GM18867 (cell line): ENCODE data around the gene LDLRAD1.
"Not testable (repeated sequence)": the region's sequence is repeated elsewhere in the genome, so short reads cannot be mapped to it uniquely, and the experiment has no call there.

Experiments
- ATAC-seq: cut with Tn5 transposase; IDR thresholded peaks from one replicate; pipeline ENCODE4 v1.9.1; 2021; ENCODE audit warnings: mild to moderate bottlenecking, moderate library complexity; ENCODE audit not compliant: unreplicated experiment

The LDLRAD1 gene

DNA sequence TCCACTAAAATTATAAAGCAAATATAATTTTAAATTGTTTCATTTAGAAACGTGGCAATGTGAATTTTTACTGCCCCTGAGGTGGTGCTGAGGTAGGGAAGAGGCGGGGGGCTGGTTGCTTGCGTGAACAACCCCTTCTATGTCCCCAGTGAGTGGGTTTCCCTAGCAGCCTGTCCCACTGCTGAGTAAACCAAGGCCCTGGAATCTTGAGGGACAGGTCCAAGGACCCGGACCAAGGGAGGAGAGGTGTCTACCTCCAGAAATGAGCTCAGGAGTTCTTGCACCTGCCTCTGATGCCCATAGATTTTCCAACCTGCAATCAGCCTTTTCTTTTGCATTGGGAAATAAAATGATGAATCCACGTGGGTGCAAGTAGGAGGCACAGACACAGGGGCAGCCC is 649 bp upstream of the LDLRAD1 start:
- no peak for ATAC-seq

DNA sequence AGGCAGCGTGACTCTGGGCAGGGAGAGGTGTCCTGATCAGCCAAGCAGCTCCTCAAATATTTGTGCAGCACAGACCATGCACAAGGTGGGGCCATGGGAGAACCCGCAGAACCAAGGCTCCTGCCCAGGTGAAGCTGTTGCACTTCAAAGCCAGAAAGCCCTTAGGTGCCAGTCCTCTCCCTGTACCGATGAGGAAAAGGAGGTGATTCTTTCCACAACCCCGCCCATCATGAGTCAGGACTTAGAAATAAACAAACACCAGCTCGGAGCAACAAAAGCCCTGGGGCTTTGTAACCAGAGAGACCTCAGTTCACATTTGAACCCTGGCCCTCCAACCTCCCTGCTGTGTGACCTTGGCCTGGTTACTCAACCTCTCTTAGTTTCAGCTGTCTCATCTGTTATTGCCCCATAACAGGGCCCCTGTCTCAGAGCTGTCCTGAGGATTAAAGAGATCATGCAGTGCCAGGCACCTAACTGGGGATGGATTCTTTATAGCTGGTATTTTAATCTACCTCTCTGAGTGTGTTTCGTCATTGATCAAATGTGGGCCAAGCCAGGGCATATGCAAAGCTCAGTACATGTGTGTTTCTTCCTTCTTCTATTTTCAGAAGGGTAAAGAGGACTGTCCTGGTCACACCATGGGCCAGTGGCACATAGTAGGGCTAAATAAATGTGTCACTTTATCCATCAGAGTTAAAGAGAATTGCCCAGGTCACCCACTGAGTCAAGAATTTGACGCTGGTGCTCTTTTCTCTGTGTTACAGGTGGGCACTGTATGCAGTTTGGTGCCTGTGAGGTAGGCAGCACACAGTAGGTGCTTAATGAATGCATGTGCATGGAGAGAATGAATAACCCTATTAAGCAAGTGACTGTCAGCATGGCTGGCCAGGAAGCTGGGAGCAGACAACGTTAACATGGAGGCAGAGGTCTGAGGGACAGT is 1.4 kb downstream of the LDLRAD1 start:
- ATAC-seq: no peak

DNA sequence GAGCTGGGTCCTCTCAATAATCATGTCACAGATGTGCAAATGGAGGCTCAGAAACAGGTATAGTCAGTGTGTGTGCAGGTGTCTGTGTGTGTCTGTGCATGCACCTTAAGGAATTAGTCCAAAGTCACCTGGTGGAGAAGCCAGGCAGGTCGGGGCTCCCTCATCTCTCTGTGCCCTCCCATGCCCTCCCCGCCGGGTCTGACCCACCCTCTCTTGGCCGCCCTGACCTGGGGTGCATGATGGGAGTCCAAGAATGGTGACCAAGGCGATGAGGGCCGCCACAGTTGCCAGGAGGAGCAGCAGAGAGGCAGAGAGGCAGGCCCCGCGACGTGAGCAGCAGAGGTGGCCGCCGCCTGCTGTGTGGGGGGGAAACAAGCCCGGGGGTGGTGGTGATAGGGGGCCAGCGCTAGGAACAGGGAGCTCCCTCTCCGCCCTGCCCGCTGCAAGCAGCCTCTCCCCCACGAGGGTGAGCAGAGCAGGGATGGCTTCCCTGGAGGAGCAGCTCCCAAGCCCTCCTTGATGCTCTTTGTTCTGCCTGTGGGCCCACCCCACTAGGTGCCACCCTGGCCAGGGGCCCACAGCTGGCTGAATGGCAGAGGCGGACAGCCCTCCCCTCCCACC is 3.9 kb downstream of the LDLRAD1 start:
- ATAC-seq: no peak

DNA sequence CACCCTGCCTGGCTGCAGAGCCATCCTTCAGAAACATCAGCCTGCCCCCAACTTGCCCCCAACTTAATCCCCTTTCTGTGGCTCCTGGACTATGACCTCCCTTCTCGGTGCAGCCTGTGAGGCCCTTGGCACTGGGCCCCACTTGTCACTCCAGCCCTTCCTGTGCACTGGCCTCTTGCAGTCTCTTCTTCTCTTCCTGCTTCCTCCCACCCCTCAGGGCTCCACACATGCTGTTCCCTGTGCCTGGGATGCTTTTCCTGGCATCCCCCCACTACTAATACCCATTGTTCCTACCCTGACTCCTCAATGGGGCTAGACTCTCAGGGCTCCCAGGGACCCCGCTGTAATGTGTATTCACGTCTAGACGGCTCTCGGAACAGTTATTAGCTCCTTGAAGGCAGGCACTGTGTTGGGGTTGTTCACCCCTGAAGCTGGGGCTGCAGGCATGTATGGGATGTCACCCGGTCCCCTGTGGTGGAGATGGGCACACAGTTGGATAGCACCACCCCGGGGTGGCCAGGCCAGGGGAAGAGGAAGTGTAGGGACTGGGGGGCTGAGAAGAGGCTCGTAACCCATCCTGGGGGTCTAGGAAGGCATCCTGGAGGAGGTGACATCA is 4.5 kb downstream of the LDLRAD1 start:
- no peak for ATAC-seq

DNA sequence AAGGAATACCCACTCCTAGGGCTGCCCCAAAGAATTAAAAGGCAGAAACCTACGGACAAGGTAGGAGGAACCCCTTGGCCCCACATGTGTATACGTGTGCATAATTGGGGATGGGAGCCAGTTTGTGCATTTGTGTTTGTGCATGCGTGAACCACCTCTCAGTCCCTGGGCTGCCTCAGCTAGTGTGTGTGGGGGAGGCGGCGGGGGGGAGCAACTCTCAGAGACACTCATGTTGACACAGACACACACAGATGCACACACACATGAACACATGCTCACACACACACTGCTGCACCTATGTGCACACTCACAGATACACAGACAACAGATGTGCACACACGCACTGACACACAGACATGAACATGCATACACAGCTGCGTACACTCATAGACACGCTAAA is 5.1 kb downstream of the LDLRAD1 start:
- ATAC-seq: no peak

DNA sequence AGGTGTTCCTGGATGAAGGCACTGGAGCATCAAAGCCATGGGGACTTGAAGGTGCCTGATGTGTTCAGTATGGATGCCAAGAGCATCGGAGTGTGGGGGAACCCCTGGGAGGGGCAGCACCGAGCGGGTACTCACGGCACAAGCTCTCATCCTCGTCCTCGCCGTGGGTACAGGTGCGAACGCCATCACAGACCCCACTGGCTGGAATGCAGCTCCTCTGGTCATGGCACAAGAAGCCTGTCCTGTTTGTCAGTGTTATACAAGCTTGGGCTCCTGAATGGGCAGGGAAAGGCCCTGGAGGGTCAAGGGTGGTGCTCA is 6.0 kb downstream of the LDLRAD1 start:
- ATAC-seq: no peak

DNA sequence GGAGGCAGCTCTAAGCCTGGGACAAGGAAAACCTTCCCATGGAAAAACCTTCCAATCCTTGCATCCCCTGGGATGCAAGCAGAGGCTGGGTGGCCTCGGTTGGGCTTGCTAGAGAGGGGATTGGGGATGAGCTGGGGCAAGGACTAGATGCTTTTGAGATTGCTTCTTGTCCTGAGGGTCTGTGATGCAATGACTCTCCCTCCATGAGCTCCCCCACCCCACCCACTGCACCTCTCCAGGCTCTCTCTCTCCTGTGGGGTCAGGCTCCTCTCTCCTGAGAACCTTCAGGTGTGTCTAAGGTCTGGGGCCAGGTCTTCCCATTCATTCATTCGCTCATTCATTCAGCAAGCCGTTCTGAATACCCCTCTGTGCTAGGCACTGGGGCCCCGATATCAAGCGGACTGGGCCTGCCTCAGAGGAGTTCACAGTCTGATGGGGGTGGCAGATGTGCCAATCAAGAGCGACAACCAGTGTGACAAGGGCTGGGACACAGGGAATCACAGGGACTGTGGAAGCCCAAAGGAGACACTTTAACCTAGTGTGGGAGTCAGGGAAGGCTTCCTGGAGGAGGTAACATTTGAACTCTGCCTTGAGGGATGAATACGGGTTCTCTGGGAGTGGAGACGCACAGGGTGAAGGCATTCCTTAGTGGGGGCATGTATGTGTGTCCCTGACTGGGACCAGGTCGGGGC is 6.5 kb downstream of the LDLRAD1 start:
- ATAC-seq: no peak

DNA sequence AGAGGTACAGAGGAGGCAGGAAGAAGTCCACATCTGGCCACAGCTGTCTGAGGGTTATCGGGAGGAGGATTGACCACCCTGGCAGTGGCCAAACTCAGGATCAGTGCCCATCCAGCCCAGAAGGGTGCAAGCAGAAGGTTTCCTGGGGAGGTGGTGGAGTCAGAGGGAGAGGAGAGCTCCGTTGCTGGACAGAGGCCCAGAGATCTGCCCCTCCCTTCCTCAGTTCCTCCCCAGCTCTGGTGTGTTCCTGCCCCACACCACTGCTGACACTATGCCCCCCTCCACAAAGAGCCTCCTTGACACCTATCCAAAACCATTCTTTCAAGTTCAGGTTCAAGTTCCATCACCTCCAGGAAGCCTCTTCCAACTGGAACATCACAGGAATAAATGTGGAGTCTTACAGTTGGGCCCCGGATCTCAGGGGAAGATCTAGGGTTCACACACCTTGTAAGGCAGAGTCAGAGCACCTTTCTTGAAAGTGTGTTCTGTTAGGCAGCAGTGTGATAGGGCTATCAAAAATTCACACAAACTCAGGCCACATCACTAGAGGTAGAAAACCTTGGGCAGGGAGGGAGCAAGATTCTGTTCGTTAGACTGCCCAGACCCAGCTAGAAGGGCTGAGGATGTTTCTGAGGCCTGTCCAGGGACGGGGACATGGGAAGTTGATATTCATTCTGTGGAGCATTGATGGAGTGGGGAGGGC is 7.4 kb downstream of the LDLRAD1 start:
- no peak for ATAC-seq

DNA sequence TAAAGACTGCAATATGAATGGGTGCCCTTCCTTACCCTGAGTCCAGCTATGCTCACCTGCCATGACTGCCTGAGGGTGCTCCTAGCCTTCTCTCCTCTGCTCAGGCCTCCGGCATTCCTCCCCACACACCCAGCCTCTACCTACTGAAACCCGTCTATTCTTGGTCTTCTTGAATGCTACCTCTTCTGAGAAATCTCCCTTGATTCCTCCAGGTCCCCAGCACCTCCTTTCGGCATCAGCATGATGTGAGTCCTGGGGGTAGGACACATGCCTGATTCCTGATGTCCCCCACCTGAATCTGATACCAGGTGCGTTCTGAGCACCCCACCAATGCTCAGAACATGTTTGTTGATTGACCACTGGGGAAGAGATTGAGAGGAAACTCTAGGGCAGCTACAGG is 8.6 kb downstream of the LDLRAD1 start:
- no peak for ATAC-seq

DNA sequence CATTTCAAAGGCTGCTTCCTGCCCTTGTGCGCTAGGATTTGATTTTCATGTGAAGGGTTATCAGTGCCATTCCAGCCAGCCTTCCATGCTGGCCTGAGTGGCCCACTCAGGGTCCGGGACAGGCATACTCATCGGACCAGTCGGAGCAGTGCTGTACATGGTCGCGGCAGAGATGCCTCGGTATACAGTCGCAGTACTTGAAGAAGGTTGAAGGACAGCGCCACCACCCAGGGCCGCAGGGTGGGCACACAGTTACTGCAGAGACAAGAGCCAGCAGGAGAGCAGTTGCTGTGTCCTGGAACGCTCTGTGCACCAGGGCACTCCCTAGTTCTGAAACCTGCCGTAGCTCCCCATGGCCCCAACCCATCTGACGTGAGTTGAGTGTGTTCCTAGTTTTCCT is 9.1 kb downstream of the LDLRAD1 start:
- no peak for ATAC-seq

DNA sequence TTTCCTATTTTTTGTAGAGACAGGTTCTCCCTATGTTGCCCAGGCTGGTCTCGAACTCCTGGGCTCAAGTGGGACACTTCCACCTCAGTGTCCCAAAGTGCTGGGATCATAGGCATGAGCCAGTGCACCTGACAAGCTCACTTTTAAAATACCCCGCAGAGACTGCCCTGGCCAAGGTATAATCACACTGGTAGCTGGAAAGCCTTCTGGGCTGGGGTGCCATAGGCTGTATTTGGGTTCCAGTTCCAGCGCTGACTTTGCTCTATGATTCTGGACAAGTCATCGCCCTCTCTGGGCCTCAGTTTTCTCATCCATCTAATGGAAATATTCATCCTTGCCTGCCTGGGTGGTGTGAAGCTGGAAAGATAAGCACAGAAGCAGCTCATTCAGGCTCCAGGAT is 10.4 kb downstream of the LDLRAD1 start:
- no peak for ATAC-seq

DNA sequence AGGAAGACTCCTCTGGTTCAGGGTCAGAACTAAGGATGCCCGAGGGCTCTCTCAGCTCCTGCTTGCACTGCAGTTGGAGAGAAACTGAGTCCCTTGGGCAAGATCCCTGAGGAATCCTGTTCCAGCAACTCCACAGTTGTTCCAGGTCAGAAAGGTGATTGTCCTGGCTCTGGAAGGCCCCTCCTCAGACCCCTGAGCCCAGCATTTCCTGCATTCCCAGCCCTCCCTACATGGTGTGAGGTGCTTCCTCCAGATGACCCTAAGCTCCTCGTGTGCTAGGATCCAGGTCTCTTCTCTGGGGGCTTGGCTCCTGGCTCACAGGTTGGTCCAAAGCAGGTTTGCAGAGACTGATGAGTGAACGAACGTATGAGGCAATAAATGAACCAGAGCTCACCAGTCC is 11.5 kb downstream of the LDLRAD1 start:
- ATAC-seq: no peak

DNA sequence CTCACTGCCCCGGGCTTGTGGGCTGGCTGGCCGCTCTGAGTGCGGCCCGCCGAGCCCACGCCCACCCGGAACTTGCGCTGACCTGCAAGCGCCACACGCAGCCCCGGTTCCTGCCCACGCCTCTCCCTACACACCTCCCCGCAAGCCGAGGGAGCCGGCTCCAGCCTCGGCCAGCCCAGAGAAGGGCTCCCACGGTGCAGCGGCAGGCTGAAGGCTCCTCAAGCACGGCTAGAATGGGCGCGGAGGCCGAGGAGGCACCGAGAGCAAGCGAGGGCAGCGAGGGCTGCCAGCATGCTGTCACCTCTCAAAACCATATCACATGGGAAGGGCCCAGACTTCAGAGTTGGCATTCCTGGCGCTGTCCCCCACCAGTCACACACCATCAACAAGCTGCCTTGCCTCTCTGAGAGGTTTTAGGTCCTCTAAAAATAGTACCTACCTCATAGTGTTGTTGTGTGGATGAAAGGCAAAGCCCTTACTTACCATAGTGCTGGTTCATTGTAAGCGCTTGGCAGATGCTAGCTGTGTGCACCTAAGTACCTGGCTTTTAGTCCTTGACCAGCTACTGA is 13.4 kb downstream of the LDLRAD1 start:
- no peak for ATAC-seq

DNA sequence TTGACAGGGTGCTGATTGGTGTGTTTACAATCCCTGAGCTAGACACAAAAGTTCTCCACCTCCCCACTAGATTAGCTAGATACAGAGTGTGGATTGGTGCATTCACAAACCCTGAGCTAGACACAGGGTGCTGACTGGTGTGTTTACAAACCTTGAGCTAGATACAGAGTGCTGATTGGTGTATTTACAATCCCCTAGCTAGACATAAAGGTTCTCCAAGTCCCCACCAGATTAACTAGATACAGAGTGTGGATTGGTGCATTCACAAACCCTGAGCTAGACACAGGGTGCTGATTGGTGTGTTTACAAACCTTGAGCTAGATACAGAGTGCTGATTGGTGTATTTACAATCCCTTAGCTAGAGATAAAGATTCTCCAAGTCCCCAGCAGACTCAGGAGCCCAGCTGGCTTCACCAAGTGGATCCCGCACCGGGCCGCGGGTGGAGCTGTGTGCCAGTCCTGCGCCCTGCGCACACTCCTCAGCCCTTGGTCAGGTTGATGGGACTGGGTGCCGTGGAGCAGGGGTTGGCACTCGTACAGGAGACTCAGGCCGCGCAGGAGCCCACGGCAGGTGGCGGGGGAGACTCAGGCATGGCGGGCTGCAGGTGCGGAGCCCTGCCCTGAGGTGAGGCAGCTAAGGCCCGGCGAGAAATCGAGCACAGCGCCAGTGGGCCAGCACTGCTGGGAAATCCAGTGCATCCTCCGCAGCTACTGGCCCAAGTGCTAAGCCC is 14.1 kb downstream of the LDLRAD1 start:
- ATAC-seq: not testable (repeated sequence)

DNA sequence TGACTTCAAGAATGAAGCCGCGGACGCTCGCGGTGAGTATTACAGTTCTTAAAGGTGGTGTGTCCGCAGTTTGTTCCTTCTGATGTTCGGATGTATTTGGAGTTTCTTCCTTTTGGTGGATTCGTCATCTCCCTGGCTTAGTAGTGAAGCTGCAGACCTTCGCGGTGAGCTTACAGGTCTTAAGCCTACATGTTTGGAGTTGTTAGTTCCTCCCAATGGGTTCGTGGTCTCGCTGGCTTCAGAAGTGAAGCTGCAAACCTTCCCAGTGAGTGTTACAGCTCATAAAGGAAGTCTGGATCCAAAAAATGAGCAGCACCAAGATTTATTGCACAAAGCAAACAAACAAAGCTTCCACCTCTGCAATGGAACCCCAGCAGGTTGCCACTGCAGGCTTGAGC is 14.7 kb downstream of the LDLRAD1 start:
- no peak for ATAC-seq

DNA sequence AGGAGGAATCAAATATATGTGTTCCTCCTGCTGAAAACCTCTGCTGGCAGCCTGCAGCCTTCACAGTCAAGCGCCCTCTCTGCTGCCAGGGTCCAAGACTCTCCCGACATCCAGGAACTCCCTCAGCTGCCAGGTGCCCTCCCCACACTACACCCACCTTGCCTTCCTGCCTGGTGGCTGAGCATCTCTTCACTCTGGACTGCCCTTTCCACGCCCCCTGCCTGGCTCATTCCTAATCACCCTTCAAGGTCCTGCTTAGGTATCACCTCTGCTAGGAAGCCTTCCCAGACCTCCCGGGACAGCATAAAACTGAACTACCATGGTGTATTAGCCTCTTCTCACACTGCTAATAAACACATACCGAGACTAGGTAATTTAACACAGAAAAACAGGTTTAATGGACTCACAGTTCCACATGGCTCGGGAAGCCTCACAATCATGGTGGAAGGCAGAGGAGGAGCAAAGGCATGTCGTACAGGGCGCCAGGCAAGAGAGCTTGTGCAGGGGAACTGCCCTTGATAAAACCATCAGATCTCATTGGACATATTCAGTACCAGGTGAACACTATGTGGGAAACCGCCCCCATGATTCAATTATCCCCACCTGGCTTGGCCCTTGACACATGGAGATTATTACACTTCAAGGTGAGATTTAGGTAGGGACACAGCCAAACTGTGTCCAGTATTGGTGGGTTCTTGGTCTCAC is 15.3 kb downstream of the LDLRAD1 start:
- ATAC-seq: no peak

DNA sequence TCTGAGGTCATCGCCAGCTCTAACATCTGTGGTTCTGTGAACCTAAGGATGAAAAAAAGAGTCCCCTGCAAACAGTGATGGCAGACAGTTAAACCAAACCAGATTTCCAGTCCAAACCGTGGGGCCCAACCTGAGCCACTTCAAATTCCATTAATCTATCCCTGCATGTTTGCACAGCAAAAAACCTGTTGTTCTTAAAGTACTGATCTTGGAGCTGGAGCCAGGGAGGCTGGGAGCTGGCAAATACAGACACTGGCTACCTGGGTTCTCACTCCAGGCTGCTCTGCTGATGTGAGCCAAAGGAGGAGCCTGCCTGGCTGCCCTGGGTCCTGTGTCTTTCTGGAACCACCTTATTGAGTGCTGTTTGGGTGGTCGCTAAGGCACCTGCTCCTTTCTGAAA is 16.4 kb downstream of the LDLRAD1 start:
- no peak for ATAC-seq

DNA sequence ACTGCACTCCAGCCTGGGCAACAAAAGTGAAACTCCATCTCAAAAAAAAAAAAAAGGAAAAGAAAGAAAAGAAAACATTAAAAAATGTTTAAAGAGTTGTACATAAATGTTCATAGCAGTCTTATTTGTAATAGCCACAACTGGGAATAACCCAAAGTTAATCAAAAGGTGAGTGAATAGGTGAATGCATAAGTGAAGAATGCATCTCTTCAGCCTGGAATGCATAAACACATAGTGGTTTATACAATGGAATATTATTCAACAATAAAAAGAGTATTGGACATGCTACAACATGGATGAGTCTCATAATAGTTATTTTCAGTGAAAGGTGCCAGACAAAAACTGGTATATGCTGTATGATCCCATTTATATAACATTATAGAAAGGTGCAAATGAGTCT is 18.1 kb downstream of the LDLRAD1 start:
- ATAC-seq: no peak

DNA sequence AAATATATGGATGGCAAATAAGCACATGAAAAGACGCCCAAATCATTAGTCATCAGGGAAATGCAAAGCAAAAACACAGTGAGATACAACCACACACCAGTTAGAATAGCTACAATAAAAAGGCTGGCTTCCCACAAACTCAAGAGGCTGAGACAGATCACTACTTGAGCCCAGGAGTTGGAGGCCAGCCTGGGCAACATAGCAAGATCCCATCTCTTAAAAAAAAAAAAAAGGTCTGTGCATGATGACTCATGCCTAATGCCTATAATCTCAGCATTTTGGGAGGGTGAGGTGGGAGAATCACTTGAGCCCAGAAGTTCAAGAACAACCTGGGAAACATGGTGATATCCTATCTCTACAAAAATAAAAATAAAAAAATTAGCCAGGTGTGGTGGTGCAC is 19.8 kb downstream of the LDLRAD1 start:
- no peak for ATAC-seq
